ENCODE data around the gene POLR3G.

- no peak for TF ChIP-seq CTCF (IDR thresholded peaks at IDR 0.05)
- no peak for TF ChIP-seq POLR2A (IDR thresholded peaks at IDR 0.05)
Measured at GRCh38 chr5:90549223-90549622, 74.6 kb downstream of the POLR3G start.
